GM15510 (cell line): ENCODE results near the gene ARSA.

Experiments
- POLR2A ChIP-seq: IDR thresholded peaks from 3 replicates; pipeline ENCODE4 v1.6.1; 2011; ENCODE audit warnings: borderline replicate concordance; ENCODE audit not compliant: insufficient read length; ENCODE audit errors: extremely low read depth

Gene ARSA

GRCh38 chr22:50627642-50628542 is at the start of gene ARSA:
Gene ARSA, minus strand, starts transcription at chr22:50628152. Its CDS starts 373 bp downstream, at chr22:50627779.
- peak; percentile 65 for TF ChIP-seq POLR2A

- no peak for TF ChIP-seq POLR2A
Observed at GRCh38 chr22:50676661-50677492, 48.9 kb upstream of the ARSA start.

- no peak for TF ChIP-seq POLR2A
Observed at GRCh38 chr22:50676180-50676636, 48.3 kb upstream of the ARSA start.

GRCh38 chr22:50675553-50676179 is 47.7 kb upstream of the ARSA start:
- no peak for TF ChIP-seq POLR2A

GRCh38 chr22:50674606-50675552 is 46.9 kb upstream of the ARSA start:
- no peak for TF ChIP-seq POLR2A

- TF ChIP-seq POLR2A, result no peak
Observed at GRCh38 chr22:50674130-50674500, 46.2 kb upstream of the ARSA start.

- TF ChIP-seq POLR2A, result no peak
Observed at GRCh38 chr22:50673231-50674129, 45.5 kb upstream of the ARSA start.

- TF ChIP-seq POLR2A, result no peak
Observed at GRCh38 chr22:50672471-50673230, 44.7 kb upstream of the ARSA start, which contains the start of gene SHANK3. Gene SHANK3, plus strand, starts transcription at chr22:50672823.

GRCh38 chr22:50672041-50672440 is 44.1 kb upstream of the ARSA start:
- TF ChIP-seq POLR2A, result no peak

- no peak for TF ChIP-seq POLR2A
Observed at GRCh38 chr22:50671641-50672040, 43.7 kb upstream of the ARSA start.

GRCh38 chr22:50670914-50671538 is 43.1 kb upstream of the ARSA start:
- no peak for TF ChIP-seq POLR2A

- TF ChIP-seq POLR2A, result no peak
Observed at GRCh38 chr22:50670513-50670912, 42.6 kb upstream of the ARSA start.
